NCI-H2171 treated with DMSO at 0.1 percent for 48 hours (cell line): ENCODE results near the gene NRDE2.
"Not testable (repeated sequence)": the region's sequence is repeated elsewhere in the genome, so short reads cannot be mapped to it uniquely, and the experiment has no call there.

Source experiments
- DNase-seq: peaks from one replicate; lab custom pipeline; 2025; lab: John Stamatoyannopoulos, UW

The NRDE2 gene

DNA sequence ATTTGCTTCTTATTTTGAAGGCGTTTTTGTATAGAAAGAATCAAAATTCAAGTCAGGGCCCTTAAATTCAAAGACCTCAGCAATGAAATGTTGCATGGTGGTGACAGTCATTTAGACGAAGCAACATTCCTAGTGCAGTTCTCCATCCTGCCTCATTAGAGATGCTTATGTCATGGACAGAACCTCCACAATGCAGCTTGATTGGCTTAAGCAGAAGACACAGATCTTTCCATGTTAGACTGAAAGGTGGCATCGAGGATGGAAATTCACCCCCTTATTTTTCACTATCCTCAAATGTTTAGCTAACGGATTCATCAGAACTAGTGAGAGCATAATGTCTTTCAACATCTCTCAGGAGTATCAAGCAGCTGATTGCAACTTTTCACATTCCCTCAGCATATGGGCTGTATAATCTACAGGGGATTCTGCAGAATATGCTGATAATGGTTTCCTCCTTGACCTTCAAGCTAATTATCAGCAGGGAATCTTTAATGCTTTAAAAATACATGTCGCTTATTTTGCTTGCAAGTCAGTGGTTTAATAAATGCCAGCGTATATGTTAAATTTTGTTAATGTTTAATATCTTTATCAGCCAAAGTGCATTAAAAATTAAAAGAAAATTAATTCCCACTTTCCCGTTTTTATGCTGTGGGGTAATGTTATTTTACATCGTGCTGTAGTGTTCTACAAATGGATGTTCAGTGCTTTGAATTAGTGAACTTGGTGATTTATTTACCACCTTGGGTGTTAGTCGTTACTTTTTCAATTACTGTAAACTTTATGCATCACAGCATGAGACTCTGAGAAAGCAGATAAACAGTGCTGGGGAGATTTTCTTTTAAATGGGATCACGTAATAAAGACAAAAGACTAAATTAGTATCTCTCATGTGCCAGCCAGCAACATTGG lies 12.8 kb upstream of the NRDE2 start:
- DNase-seq, result peak; percentile 15

DNA sequence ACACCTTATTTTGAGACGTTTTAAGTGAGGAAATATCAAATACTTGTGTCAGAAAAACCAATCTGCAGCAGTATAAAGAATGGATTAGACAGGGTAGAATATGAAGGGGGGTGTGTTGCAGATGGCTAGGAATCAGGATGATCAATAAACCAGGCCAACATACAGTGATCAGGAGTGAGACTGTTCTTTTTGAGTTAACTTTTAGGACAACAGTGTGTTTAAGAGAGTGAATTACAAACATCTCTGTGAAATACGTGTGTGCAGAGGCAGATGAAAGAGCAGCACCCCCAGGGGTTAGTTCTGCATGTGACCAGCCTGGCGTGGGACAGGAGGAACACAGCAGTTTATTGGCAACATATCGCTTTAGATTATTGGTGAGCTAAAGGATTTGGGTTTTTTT lies 10.6 kb upstream of the NRDE2 start:
- peak; percentile 32 for DNase-seq

DNA sequence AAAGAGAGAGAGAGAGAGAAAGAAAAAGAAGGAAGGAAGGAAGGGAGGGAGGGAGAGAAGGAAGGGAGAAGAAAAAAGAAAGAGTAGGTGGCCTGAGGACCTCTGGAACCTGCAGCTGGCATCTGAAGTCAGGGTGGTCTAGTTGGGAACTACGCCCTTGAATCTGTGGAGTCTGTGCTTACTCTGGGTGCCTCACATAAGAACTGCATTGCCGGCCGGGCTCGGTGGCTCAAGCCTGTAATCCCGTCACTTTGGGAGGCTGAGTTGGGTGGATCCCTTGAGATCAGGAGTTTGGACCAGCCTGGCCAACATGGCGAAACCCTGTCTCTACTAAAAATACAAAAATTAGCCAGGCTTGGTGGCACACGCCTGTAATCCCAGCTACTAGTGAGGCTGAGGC lies 10.0 kb upstream of the NRDE2 start:
- peak; percentile 32 for DNase-seq

DNA sequence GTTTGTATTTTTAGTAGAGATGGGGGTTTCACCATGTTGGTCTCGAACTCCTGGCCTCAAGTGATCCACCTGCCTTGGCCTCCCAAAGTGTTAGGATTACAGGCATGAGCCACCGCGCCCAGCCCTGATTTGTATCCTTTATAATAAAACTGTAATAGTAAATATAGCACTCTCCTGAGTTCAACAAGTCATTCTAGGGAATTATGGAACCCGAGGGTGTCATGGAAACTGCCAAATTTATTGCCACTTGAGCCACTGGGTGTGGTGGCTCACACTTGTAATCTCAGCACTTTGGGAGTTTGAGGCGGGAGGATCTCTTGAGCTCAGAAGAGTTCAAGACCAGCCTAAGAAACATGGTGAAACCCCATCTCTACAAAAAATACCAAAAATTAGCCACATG lies 9.5 kb upstream of the NRDE2 start:
- not testable (repeated sequence) for DNase-seq

DNA sequence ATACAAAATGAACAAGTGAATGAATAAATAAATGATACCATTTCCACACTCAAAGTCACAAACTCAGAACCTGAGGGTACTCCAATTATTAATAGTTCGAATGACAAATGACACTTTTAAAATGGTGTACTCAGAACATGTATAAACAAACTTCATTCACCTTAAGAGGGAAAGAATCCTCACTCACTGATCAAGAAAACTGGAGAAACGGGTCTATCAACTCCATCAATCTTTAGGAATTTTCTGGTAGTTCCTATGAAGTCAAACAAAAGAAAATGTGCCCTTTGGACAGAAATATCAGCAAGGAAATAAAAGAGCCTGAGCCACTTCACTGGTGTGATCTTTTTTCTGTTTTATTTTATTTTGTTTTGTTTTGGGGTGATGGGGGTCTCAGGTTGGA lies 5.2 kb upstream of the NRDE2 start:
- no peak for DNase-seq

DNA sequence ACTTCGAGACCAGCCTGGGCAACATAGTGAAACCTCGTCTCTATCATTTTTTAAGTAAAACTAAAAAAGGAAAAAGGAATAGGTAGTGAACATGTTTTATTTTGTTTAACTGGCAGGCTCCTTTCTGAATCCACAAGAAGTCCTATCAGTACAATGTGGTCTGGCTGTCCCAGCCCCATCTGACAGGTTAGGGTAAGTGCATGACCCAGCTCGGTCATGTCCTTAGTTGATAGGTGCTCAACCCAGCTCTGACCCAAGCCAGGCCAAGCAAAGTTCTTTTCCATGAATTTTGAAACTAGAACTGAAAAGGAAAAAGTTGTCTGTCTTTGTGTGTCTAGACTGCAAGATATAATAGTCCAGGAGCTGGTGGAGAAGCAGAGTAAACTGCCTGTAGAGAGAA lies 4.7 kb upstream of the NRDE2 start:
- DNase-seq, result no peak

DNA sequence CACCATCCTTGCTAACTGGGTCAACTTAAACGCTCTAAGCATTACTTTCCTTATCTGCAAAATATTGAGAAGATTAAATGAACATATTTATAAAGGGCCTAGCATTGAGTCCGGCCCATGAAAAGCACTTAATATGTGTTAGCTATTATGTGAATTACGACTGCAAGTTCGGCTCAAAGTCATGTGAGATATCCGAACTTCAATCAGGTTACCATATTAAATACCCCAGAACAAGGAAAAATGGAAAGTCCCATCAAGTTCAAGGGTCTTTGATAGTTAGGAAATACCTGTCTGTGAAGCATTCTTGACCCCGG lies 487 bp upstream of the NRDE2 start:
- DNase-seq, result no peak

DNA sequence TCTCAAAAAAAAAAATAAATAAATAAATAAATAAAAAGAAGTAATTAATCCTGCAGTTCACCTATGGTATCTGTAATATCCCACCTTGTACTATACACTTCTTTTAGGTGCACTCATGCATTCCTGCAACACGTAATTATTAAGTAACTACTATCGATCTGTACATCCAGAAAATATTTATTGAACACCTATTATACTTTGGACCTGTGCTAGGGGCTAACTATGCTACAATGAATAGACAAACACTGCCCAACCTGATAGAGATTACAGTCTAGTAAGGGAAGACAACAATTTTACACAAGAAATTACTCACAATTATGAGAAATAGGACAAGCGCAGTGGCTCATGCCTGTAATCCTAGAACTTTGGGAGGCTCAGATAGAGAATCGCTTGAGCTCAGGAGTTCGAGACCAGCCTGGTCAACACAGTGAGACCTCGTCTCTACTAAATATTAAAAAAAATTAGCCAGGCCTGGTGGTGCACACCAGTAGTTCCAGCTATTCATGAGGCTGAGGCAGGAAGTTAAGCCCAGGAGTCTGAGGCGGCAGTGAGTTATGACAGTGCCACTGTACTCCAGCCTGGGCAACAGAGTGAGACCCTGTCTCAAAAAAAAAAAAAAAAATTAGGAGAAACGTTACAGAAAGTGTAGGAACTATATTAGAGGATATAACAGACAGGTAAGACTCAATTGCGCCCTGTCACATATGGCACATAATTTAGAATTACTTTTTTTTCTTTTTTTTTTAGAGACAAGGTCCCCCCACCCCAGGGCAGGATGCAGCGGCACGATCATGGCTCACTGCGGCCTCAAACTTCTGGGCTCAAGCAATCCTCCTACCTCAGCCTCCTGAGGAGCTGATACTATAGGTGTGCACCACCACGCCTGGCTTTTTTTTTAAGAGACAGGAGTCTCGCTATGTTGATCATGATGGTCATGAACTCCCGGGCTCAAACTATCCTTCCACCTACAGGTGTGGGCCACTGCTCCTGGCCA lies 1.2 kb downstream of the NRDE2 start:
- no peak for DNase-seq

DNA sequence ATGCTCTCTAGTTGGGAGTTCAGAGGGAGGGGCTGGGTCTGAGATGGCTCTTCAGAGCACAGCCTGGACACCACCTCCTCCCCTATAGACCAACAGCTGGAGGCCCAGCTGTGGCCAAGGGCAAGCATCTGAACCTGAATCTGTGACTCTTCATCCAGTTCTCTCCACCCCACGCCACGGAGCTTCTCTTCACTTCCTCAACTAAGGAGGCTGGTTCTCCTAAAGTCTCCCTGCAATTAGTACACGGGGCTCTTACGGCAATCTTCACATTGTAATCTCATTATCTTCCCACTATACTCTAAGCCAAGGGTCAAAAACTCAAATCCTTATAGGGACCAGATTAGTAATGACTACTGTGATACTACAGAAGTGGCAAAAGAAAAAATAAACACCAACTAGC lies 9.8 kb downstream of the NRDE2 start:
- no peak for DNase-seq

DNA sequence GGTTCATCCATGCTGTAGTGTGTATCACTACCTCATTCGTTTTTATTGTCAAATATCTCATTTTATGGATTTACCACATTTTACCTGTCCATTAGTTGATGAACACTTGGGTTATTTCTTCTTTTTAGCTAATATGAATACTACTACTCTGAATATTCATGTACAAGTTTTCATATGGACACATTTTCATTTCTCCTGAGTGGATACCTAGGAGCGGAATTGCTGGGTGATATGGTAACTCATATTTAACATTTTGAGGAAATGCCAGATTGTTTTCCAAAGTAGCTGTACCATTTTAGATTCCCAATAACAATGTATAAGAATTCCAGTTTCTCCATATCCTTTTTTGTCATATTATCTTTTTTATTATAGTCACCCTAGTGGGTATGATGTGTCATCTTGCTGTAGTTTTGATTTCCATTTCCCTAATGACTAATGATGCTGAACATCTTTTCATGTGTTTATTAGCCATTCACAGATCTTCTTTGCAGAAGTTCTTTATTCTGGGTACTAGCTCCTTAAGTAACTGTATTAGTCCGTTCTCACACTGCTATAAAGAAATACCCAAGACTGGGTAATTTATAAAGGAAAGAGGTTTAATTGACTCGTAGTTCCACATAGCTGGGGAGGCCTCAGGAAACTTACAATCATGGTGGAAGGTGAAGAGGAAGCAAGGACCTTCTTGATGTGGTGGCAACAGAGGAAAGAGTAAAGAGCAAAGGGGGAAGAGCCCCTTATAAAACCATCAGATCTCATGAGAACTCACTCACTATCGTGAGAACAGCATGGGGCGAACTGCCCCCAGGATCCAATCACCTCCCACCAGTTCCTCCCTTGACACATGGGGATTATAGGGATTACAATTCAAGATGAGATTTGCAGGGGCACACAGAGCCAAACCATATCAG lies 11.9 kb downstream of the NRDE2 start:
- no peak for DNase-seq

DNA sequence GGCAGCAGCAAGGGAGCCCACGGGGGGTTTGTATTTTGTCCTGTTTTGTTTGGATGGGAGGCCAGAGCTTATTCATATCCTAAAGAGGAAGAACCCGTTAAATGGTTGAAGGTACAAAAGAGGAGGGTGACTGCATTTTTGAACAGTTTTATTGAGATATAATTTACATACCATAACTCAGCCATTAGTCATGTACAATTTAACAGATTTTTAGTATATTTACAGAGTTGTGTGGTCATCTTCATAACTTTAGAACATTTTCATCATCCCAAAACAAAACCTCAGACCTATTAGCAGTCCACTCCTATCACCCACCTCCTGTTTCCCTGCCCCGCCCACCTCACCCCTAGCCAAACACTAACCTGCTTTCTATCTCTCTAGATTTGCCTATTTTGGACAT lies 12.6 kb downstream of the NRDE2 start:
- no peak for DNase-seq

DNA sequence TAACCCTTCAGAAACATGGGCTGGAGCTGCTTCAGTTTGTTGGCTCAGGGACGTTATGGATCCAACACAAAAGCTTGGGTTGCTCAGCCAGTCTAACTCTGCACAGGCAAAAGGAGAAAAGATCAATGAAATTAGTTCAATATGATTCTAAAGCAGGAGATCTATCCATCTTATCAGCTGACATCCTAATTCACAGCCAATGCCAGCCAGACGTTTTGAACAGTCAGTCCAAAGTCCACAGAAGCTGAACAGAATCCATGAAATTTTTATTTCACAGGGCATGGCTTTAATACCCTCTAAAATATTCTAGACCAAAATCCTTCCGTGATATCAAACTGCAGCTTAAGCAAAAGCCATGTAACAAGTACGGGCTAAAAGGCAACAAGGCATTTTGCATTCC lies 13.7 kb downstream of the NRDE2 start:
- no peak for DNase-seq

DNA sequence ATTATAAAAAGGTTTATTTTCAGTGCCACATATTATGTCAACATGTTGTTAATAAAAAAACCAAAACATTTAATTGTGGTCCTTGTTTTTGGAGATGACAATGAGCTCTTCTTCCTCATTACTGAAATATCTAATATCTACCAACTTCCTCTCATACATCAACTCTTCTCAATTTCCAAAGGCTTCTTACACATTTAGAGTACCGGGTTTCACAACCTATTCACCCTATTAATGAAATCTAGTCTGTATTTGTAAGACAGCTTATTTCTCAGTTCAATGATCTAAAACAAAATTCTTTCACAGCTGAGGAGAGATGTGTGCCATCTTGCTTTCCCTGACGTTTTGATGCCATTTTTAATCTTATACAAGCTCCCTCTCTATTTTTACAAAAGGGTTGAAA lies 14.5 kb downstream of the NRDE2 start:
- DNase-seq, result no peak

DNA sequence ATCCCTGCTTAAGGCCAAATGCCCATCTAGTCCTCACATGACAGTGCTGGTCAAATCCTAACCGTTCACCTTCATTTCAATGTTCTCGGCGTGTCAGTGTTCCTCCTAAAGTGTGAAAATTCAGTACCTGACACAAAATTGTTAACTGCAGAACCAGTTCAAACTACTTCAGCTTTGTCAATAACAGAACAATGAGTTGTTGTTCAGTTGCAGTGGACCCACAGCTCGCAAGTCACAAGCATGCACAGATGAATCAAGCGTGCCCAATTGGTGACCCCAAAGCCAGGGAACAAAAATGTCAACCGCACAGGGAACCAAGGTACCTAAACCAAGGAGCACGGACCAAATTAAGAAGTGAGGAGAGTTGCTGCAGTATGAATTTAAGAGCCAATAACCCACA lies 23.2 kb downstream of the NRDE2 start:
- DNase-seq, result no peak

DNA sequence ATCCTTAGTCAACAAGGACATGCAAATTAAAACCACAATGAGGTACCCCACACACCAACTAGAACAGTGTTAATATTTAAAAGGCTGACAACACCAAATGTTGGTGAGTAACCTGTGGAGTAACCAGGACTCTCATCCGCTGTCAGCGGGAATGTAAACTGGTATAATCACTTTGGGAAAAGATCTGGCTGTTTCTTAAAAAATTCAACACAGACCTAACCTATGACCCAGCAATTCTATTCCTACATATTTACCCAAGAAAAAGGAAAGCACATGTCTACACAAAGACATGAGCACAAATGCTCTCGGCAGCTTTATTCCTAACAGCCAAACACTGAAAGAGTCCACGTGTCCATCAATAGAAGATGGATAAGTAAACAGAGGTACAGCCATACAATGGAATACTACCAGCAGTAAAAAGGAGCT lies 26.6 kb downstream of the NRDE2 start:
- no peak for DNase-seq

DNA sequence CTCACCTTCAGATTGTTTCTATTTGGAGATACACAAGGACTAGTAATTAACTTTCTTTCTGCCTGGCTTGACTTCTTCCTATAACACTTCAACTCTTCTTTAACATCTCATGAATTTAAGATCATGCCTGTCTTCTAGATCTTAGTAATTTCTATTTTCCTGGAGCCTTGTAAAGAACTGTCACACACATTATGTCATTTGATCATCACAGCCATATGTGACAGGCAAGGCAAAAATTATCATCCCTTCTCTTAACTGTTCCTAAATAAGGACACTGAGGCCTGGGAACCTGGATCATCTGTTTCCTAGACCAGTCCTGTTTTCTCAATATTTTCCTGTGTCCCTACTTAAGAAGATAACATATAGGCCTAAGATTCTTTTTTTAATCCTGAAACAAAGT lies 27.2 kb downstream of the NRDE2 start:
- no peak for DNase-seq

DNA sequence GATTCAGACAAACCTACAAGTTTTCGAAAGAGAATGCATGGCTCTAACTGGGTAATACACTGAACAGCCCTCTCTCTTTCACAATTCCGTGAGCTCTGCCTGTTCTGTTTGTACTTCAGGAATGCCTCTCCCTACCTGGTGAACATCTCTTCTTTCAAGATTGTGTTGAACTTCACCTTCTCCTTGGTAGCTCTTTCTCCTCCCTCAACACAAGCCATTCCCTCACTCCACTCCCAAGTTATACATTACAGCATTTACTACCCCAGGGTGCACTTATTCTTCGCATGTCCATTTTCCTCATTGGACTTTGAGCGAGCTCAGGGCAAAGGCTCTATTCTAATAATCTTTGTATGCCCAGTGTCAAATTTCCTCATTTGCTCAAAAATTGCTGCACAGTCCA lies 28.3 kb downstream of the NRDE2 start:
- DNase-seq, result no peak

DNA sequence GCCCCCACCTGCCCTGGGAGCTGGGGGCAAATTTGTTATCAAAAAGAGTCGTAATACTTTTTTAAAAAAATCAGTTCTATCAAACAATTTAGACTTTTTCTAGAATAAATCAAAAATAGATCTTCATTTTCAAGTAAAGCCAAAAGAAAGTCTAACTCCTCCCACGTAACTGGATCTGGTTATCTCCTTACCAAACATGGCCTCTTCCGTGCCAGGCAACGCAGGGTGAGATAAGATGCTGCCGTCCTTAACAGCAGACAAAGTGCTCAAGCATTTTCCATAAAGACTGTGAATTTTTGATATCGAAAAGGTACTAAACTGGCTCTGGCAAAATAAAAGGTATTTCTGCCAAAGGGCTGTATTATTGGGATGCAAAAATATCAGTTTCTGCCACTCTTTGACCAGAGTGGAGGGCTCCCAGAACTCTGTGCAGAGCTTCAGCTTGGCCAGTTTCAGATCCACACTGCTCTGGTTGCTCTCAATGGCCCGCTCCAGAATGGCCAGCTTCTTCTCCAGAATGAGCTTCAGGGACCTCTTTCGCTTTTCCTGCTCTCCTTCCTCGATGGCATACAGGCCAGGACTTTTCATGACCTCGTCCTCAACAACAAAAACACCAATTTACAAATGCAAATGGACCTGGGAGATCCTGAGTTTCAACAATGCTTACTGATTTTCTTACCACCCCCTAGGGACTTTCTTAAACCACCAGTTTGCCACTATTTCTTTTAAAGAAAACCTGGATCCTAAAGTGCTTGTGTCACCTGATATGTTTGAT lies 29.0 kb downstream of the NRDE2 start:
- DNase-seq, result no peak

DNA sequence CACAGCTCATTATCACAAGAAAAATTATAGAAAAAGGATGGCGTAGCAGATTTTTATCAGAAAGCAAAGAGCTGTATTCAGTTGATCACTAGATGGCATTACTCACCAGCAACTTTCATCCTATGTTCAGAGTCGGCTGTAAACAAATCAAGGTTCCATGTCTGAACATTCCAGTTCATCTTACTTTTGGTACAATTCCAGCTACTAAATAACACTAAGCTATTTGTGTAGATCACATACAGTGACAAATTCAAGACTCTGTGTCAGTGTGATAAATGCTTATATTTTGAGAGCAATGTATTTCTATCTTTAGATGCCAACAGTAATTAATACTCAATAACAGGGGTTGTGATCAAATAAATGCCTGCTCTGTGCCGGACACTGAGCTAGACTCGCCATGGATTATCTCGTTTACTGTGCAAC lies 30.1 kb downstream of the NRDE2 start:
- DNase-seq, result peak; percentile 85

DNA sequence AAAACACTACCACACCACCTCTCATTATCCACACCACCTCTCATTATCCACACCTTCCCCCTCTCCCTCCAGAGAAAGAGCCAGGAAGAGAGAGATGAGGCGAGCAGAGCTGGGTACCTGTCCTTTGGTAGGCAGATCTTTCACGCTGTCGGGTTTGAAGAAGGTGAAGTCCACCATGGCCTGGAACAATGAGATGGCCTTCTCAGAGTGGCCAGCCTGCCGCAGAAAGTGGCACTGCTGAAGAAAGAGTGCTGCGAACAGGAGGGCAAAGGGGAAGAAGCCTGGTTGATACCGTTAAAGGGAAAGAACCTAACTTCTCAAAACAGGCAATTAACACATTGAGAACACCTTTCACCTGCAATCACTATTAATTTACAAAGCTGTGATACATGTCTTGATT lies 30.6 kb downstream of the NRDE2 start:
- no peak for DNase-seq

DNA sequence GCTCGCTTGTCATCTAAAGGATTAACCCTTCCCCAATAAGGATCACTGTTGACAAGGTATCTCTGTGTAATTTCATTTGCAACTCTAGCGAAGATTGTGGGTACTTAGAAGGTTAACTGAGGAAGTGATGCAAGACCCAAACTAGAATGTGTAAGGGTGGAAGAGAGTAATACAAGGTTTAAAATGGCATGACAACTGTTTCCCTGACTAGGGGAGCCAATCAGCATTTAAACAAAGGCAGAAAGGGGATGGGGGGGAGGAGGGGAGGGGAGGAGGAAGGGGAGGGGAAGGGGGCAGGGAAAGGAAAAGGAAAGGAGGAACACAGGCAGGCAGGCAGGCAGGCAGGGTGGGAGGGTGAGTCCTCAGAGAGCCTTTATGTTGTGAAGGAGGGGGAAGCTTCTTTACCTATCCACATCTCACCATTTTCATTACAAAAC lies 31.1 kb downstream of the NRDE2 start:
- no peak for DNase-seq
